IMR-90 (cell line): ENCODE measurements around the gene MTMR4. TPM values are rescaled to one million over a fixed set of nuclear protein-coding genes. Genes with fewer than 3 reads are reported as not detected.

ENCODE experiments used
- ATAC-seq: fragments of 200-7000 bp; cut with Tn5 transposase; 2 replicates; pipeline ENCODE4 v1.9.1; 2020; ENCODE audit warnings: low read depth, mild to moderate bottlenecking, moderate library complexity
- BruUV-seq: library from RNA; stranded (reverse); fragments of 400-500 nt; replicated peaks from 2 replicates; lab custom pipeline; 2021; lab: Mats Ljungman, UMichigan
- CTCF ChIA-PET: fragments of 300-600 bp; formaldehyde crosslinking; extraction: SDS; loops from one replicate; lab custom pipeline; 2021; ENCODE audit warnings: antibody characterized with exemption; lab: Yijun Ruan, JAX
- POLR2A ChIA-PET: fragments of 300-600 bp; sonication (Branson Sonifier 250); formaldehyde crosslinking; loops from one replicate; lab custom pipeline; 2022; ENCODE audit warnings: antibody characterized with exemption; ENCODE audit not compliant: unreplicated experiment; lab: Charles Lee
- DNase-seq: peaks from one replicate; pipeline ENCODE4 v3.0.0; 2013
- H2AFZ ChIP-seq: replicated peaks from 2 replicates; pipeline ENCODE3; 2013; ENCODE audit warnings: low read length, mild to moderate bottlenecking; ENCODE audit not compliant: poor library complexity
- H2AK5ac ChIP-seq: 2 replicates; pipeline ENCODE4 v1.6.1; 2013; ENCODE audit warnings: low read depth, low read length, inconsistent platforms
- H2AK9ac ChIP-seq: replicated peaks from 2 replicates; pipeline ENCODE3; 2013; ENCODE audit warnings: mild to moderate bottlenecking, low read depth, low read length, moderate library complexity; ENCODE audit not compliant: poor library complexity
- H2BK120ac ChIP-seq: 2 replicates; pipeline ENCODE4 v1.6.1; 2013; ENCODE audit warnings: low read depth, low read length, inconsistent platforms
- H2BK15ac ChIP-seq: 3 replicates; pipeline ENCODE4 v1.6.1; 2013; ENCODE audit warnings: low read depth, low read length, inconsistent platforms
- H2BK20ac ChIP-seq: 2 replicates; pipeline ENCODE4 v1.6.1; 2013; ENCODE audit warnings: low read depth, mild to moderate bottlenecking, inconsistent platforms, low read length, moderate library complexity
- H2BK5ac ChIP-seq: 2 replicates; pipeline ENCODE4 v1.6.1; 2013; ENCODE audit warnings: mild to moderate bottlenecking, low read depth, low read length, inconsistent platforms; ENCODE audit not compliant: poor library complexity, severe bottlenecking
- H3K14ac ChIP-seq: replicated peaks from 2 replicates; pipeline ENCODE4 v1.6.1; 2013; ENCODE audit warnings: low read depth, low read length, inconsistent platforms
- H3K18ac ChIP-seq: 2 replicates; pipeline ENCODE4 v1.6.1; 2013; ENCODE audit warnings: low read depth, low read length, control low read depth
- H3K23ac ChIP-seq: 2 replicates; pipeline ENCODE4 v1.6.1; 2013; ENCODE audit warnings: low read depth, low read length, inconsistent platforms
- H3K27ac ChIP-seq: 2 replicates; pipeline ENCODE4 v1.5.1; 2013; ENCODE audit warnings: mild to moderate bottlenecking, control low read depth, low read length; ENCODE audit not compliant: insufficient read depth
- H3K27me3 ChIP-seq: 2 replicates; pipeline ENCODE4 v1.6.1; 2013; ENCODE audit warnings: low read length; ENCODE audit not compliant: control insufficient read depth, insufficient read depth
- H3K36me3 ChIP-seq: 2 replicates; pipeline ENCODE4 v1.6.1; 2013; ENCODE audit warnings: low read length, mixed read lengths; ENCODE audit not compliant: control insufficient read depth, insufficient read depth
- H3K4ac ChIP-seq: 2 replicates; pipeline ENCODE4 v1.6.1; 2013; ENCODE audit warnings: low read depth, low read length, inconsistent platforms
- H3K4me1 ChIP-seq: 2 replicates; pipeline ENCODE4 v1.6.1; 2013; ENCODE audit warnings: low read length, mixed read lengths; ENCODE audit not compliant: control insufficient read depth, insufficient read depth
- H3K4me2 ChIP-seq: 2 replicates; pipeline ENCODE4 v1.6.1; 2013; ENCODE audit warnings: low read depth, mild to moderate bottlenecking, control low read depth, low read length, moderate library complexity
- H3K4me3 ChIP-seq: 2 replicates; pipeline ENCODE4 v1.5.1; 2013; ENCODE audit warnings: low read depth, mild to moderate bottlenecking, control low read depth, low read length, moderate library complexity; ENCODE audit not compliant: insufficient read depth
- H3K56ac ChIP-seq: 2 replicates; pipeline ENCODE4 v1.6.1; 2013; ENCODE audit warnings: low read length, inconsistent platforms; ENCODE audit not compliant: insufficient read depth; ENCODE audit errors: extremely low read depth
- H3K79me1 ChIP-seq, 2 experiments: 2 replicates each; pipeline ENCODE4 v1.6.1; 2013; ENCODE audit warnings: low read length in 2 of 2, inconsistent platforms in 1 of 2, low read depth in 1 of 2
- H3K9ac ChIP-seq: 2 replicates; pipeline ENCODE4 v1.6.1; 2013; ENCODE audit warnings: low read depth, low read length, control low read depth
- H3K9me1 ChIP-seq: 2 replicates; pipeline ENCODE4 v1.6.1; 2013; ENCODE audit warnings: low read length, inconsistent platforms; ENCODE audit not compliant: insufficient read depth
- H3K9me3 ChIP-seq: 2 replicates; pipeline ENCODE4 v1.6.1; 2013; ENCODE audit warnings: low read length; ENCODE audit not compliant: control insufficient read depth, insufficient read depth
- H4K20me1 ChIP-seq: 2 replicates; pipeline ENCODE4 v1.6.1; 2013; ENCODE audit warnings: low read length, inconsistent platforms; ENCODE audit not compliant: insufficient read depth
- H4K5ac ChIP-seq: 2 replicates; pipeline ENCODE4 v1.6.1; 2013; ENCODE audit warnings: mild to moderate bottlenecking, low read depth, low read length, control low read depth
- H4K8ac ChIP-seq, 2 experiments: 2 replicates each; pipeline ENCODE4 v1.6.1; 2013; ENCODE audit warnings: low read depth in 2 of 2, low read length in 2 of 2, control low read depth in 1 of 2, inconsistent platforms in 1 of 2
- H4K91ac ChIP-seq: 2 replicates; pipeline ENCODE4 v1.6.1; 2013; ENCODE audit warnings: low read depth, low read length, inconsistent platforms; ENCODE audit not compliant: insufficient read depth
- BHLHE40 ChIP-seq: fragments of 150-350 bp; IDR thresholded peaks from 2 replicates; pipeline ENCODE4 v1.6.1; 2016; ENCODE audit warnings: mild to moderate bottlenecking, low read depth, low read length
- CEBPB ChIP-seq: IDR thresholded peaks from 2 replicates; pipeline ENCODE4 v1.6.1; 2012; ENCODE audit warnings: low read depth, low read length, improper control_type of control experiment
- CHD1 ChIP-seq: IDR thresholded peaks from 2 replicates; pipeline ENCODE4 v1.6.1; 2012; ENCODE audit warnings: low read depth, low read length, improper control_type of control experiment
- MAZ ChIP-seq: IDR thresholded peaks from 2 replicates; pipeline ENCODE4 v1.6.1; 2012; ENCODE audit warnings: low read depth, mild to moderate bottlenecking, low read length, improper control_type of control experiment, moderate library complexity, borderline replicate concordance
- MXI1 ChIP-seq: IDR thresholded peaks from 2 replicates; pipeline ENCODE4 v1.6.1; 2012; ENCODE audit warnings: low read depth, mild to moderate bottlenecking, low read length, moderate library complexity, borderline replicate concordance
- NFE2L2 ChIP-seq: fragments of 150-350 bp; IDR thresholded peaks from 2 replicates; pipeline ENCODE4 v1.6.1; 2016; ENCODE audit warnings: low read depth, mild to moderate bottlenecking, low read length
- POLR2A ChIP-seq: IDR thresholded peaks from 2 replicates; pipeline ENCODE4 v1.6.1; 2012; ENCODE audit warnings: mild to moderate bottlenecking, low read depth, low read length
- RAD21 ChIP-seq: IDR thresholded peaks from 2 replicates; pipeline ENCODE4 v1.6.1; 2012; ENCODE audit warnings: low read length, improper control_type of control experiment
- RCOR1 ChIP-seq: IDR thresholded peaks from 2 replicates; pipeline ENCODE4 v1.6.1; 2012; ENCODE audit warnings: mild to moderate bottlenecking, low read length, improper control_type of control experiment; ENCODE audit not compliant: insufficient replicate concordance
- RFX5 ChIP-seq: IDR thresholded peaks from 2 replicates; pipeline ENCODE4 v1.8.0; 2012; ENCODE audit warnings: low read depth, mild to moderate bottlenecking, low read length, moderate library complexity
- SMC3 ChIP-seq: fragments of 150-350 bp; IDR thresholded peaks from 2 replicates; pipeline ENCODE4 v1.6.1; 2016; ENCODE audit warnings: low read depth, mild to moderate bottlenecking, antibody characterized with exemption, low read length, moderate library complexity
- WGBS, 2 experiments: methylation state at CpG; one replicate each; pipeline versions ENCODE4 v1.1.5 to v1.1.7; 2013; ENCODE audit warnings: missing lambda C conversion rate in 2 of 2; ENCODE audit not compliant: insufficient read length in 1 of 2; ENCODE audit errors: extremely low coverage in 2 of 2; 5-methylcytosine and 5-hydroxymethylcytosine counted together
- dilution Hi-C: fragments of 300-500 bp; cut with HindIII; formaldehyde crosslinking; loops from one replicate; pipeline ENCODE4 v1.14.3; 2018; ENCODE audit warnings: low sequenced_read_pairs; ENCODE audit not compliant: unreplicated experiment
- in situ Hi-C: fragments of 300-500 bp; cut with MboI; formaldehyde crosslinking; loops from 3 replicates; pipeline ENCODE4 v1.14.3; 2019; ENCODE audit warnings: low sequenced_read_pairs, inconsistent platforms, mixed read lengths
- intact Hi-C: fragments of 100-400 bp; cut with micrococcal nuclease; formaldehyde crosslinking; loops from 2 replicates; pipeline ENCODE4 v1.10.0; 2022
- polyA plus RNA-seq, 3 experiments: library from polyadenylated mRNA; depleted of rRNA; stranded (reverse); fragments of >200 nt; gene quantifications; 2 replicates each; pipeline ENCODE4 v1.2.3, GENCODE V29; 2012; ENCODE audit warnings: low replicate concordance in 1 of 3
- total RNA-seq: library from RNA; depleted of rRNA; stranded (reverse); fragments of >200 nt; gene quantifications from 2 replicates; pipeline ENCODE4 v1.2.3, GENCODE V29; 2012
- TF ChIP-seq, protein P1 (sequence below): fragments of 150-350 bp; IDR thresholded peaks from 2 replicates; pipeline ENCODE4 v1.6.1; 2017; ENCODE audit warnings: mild to moderate bottlenecking, antibody characterized with exemption, low read length, low read depth
- TF ChIP-seq, protein P2 (sequence below): conservative IDR thresholded peaks from 2 replicates; pipeline ENCODE4 v1.5.1; 2012; ENCODE audit warnings: mild to moderate bottlenecking, low read depth, low read length, improper control_type of control experiment
- TF ChIP-seq, protein P3 (sequence below): fragments of 150-350 bp; IDR thresholded peaks from 2 replicates; pipeline ENCODE4 v1.6.1; 2016; ENCODE audit warnings: low read depth, mild to moderate bottlenecking, low read length, moderate library complexity, borderline replicate concordance

MTMR4 gene
- total and polyA plus RNA-seq, 2 of the 4 experiments (the other 2 are of a cell fraction), result 13.2 to 42.5 TPM

DNA sequence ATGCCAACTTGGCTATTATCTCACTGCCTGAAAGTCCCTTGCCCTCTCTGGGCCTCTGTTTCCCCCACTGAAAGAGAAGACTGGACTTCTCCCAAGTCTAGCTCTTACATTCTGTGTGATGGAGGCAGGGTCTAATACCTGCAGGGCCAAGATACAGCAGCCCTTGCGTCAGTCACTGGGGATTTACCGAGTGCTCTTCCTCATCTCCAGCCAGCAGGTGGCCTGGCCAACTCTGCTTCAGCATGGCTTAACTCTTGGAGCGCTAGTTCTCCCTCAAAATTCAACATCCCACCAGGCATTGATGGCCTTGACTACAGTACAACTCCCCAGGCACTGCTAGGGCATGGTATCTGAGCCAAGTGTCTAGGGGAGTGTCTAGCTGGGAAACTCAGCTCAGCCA is 19.9 kb upstream of the MTMR4 start:
- Histone ChIP-seq H3K14ac (no peak overlapping the region), H2BK15ac (no peak overlapping the region), H2BK5ac (no peak overlapping the region), H3K4me2 (no peak overlapping the region), H3K4ac (no peak overlapping the region), H3K23ac (no peak overlapping the region), H3K4me3 (no peak overlapping the region), H3K9me1 (peaks cover 6% of the 10 kb centered on the region; the same call in 1 of the 2 replicates), H4K91ac (no peak overlapping the region), H3K36me3 (no peaks in the 10 kb centered on the region), H2AFZ (no peak overlapping the region), H4K8ac (no peak overlapping the region), H2BK120ac (no peak overlapping the region), H3K18ac (no peak overlapping the region), H3K79me1 (no peaks in the 10 kb centered on the region), H3K27me3 (peaks cover 18% of the 10 kb centered on the region), H3K9me3 (no peaks in the 10 kb centered on the region), H2BK20ac (no peak overlapping the region), H3K56ac (no peak overlapping the region), H3K4me1 (peaks cover 5% of the 10 kb centered on the region; the same call in 1 of the 2 replicates), H2AK5ac (no peak overlapping the region), H2AK9ac (no peak overlapping the region), H4K5ac (no peak overlapping the region), H3K9ac (no peak overlapping the region), H4K20me1 (no peaks in the 10 kb centered on the region), H3K27ac (no peak overlapping the region)
- ATAC-seq, result no peak
- in situ Hi-C loops (no loop called here), intact Hi-C loops (no loop called here), dilution Hi-C loops (no loop called here)
- POLR2A ChIA-PET, result no interaction called here
- CTCF ChIA-PET, result no interaction called here
- no TSS peak for BruUV-seq
- TF ChIP-seq, protein P1, sequence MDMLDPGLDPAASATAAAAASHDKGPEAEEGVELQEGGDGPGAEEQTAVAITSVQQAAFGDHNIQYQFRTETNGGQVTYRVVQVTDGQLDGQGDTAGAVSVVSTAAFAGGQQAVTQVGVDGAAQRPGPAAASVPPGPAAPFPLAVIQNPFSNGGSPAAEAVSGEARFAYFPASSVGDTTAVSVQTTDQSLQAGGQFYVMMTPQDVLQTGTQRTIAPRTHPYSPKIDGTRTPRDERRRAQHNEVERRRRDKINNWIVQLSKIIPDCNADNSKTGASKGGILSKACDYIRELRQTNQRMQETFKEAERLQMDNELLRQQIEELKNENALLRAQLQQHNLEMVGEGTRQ, result no peak
- TF ChIP-seq POLR2A (no peak), NFE2L2 (no peak), RFX5 (no peak), RAD21 (no peak), MXI1 (no peak), CHD1 (no peak), RCOR1 (no peak), CEBPB (no peak), BHLHE40 (no peak), SMC3 (no peak), MAZ (no peak)
- TF ChIP-seq, protein P2, sequence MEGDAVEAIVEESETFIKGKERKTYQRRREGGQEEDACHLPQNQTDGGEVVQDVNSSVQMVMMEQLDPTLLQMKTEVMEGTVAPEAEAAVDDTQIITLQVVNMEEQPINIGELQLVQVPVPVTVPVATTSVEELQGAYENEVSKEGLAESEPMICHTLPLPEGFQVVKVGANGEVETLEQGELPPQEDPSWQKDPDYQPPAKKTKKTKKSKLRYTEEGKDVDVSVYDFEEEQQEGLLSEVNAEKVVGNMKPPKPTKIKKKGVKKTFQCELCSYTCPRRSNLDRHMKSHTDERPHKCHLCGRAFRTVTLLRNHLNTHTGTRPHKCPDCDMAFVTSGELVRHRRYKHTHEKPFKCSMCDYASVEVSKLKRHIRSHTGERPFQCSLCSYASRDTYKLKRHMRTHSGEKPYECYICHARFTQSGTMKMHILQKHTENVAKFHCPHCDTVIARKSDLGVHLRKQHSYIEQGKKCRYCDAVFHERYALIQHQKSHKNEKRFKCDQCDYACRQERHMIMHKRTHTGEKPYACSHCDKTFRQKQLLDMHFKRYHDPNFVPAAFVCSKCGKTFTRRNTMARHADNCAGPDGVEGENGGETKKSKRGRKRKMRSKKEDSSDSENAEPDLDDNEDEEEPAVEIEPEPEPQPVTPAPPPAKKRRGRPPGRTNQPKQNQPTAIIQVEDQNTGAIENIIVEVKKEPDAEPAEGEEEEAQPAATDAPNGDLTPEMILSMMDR, result no peak
- TF ChIP-seq, protein P3, sequence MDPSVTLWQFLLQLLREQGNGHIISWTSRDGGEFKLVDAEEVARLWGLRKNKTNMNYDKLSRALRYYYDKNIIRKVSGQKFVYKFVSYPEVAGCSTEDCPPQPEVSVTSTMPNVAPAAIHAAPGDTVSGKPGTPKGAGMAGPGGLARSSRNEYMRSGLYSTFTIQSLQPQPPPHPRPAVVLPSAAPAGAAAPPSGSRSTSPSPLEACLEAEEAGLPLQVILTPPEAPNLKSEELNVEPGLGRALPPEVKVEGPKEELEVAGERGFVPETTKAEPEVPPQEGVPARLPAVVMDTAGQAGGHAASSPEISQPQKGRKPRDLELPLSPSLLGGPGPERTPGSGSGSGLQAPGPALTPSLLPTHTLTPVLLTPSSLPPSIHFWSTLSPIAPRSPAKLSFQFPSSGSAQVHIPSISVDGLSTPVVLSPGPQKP, result no peak
- no CpG with 5 or more reads among the region's 3 CpGs for WGBS, 2 experiments
- no peak for DNase-seq
